K562 (cell line): ENCODE measurements around the gene LPCAT3. TPM values are rescaled to one million over a fixed set of nuclear protein-coding genes. Genes with fewer than 3 reads are reported as not detected.

ENCODE experiments used
- ATAC-seq: fragments of 200-7000 bp; cut with Tn5 transposase; 3 replicates; pipeline ENCODE4 v1.9.1; 2020; ENCODE audit warnings: moderate library complexity
- BruUV-seq: library from RNA; stranded (reverse); fragments of 400-500 nt; replicated peaks from 2 replicates; lab custom pipeline; 2021; lab: Mats Ljungman, UMichigan
- CTCF ChIA-PET: fragments of 300-600 bp; formaldehyde crosslinking; extraction: SDS; loops from one replicate; lab custom pipeline; 2021; ENCODE audit warnings: low intra/inter-chr PET ratio; lab: Yijun Ruan, JAX
- POLR2A ChIA-PET: fragments of 300-600, 350-650 bp; sonication (Branson Sonifier 250); formaldehyde crosslinking; extraction: SDS; loops from one replicate; lab custom pipeline; 2021; ENCODE audit warnings: antibody characterized with exemption, inconsistent platforms; lab: Yijun Ruan, JAX
- DNase-seq, 4 experiments: peaks; one replicate each; pipeline versions ENCODE4 v3.0.0 to v3.0.0-alpha.2; 2011 to 2018; ENCODE audit warnings: low spot score in 3 of 4, mixed read lengths in 3 of 4; ENCODE audit errors: extremely low read depth in 1 of 4
- FAIRE-seq: peaks from 2 replicates; lab custom pipeline; 2011; peaks lifted over from hg19 to GRCh38; lab: Jason Lieb, UNC
- H2AFZ ChIP-seq: 2 replicates; pipeline ENCODE4 v1.6.0; 2011; ENCODE audit warnings: low read depth, low read length, control low read depth, inconsistent platforms
- H3K27ac ChIP-seq: fragments of 200-600 bp; 3 replicates; pipeline ENCODE4 v1.8.0; 2011; ENCODE audit warnings: low read depth, mild to moderate bottlenecking, control low read depth, inconsistent platforms, low read length, moderate library complexity, mixed read lengths; ENCODE audit errors: extremely low read depth
- H3K27me3 ChIP-seq, 2 experiments: fragments of 300-600 bp in 1 of 2; 2 replicates in 1 of 2; 3 replicates in 1 of 2; pipeline versions ENCODE4 v1.6.0 to v1.8.0; 2011; ENCODE audit warnings: inconsistent platforms in 2 of 2, low read length in 2 of 2, mild to moderate bottlenecking in 1 of 2, mixed read lengths in 1 of 2, moderate library complexity in 1 of 2; ENCODE audit not compliant: control insufficient read depth in 2 of 2, insufficient read depth in 2 of 2
- H3K36me3 ChIP-seq: fragments of 300-600 bp; 3 replicates; pipeline ENCODE4 v1.8.0; 2011; ENCODE audit warnings: mild to moderate bottlenecking, low read length, inconsistent platforms; ENCODE audit not compliant: control insufficient read depth, insufficient read depth
- H3K4me1 ChIP-seq, 2 experiments: fragments of 200-600 bp in 1 of 2; replicated peaks in 1 of 2; 2 replicates in 1 of 2; 3 replicates in 1 of 2; pipeline versions ENCODE4 v1.5.1 to v1.8.0; 2011; ENCODE audit warnings: inconsistent platforms in 2 of 2, low read length in 2 of 2, mild to moderate bottlenecking in 1 of 2, mixed read lengths in 1 of 2, moderate library complexity in 1 of 2; ENCODE audit not compliant: control insufficient read depth in 2 of 2, insufficient read depth in 2 of 2
- H3K4me2 ChIP-seq: 2 replicates; pipeline ENCODE4 v1.6.1; 2011; ENCODE audit warnings: low read length, control low read depth, inconsistent platforms, mixed read lengths; ENCODE audit not compliant: insufficient read depth
- H3K4me3 ChIP-seq: fragments of 200-600 bp; sonication (generic), shearing (Covaris generic); 2 replicates; pipeline ENCODE4 v1.5.1; 2016; ENCODE audit warnings: control low read depth, inconsistent platforms
- H3K79me2 ChIP-seq: fragments of 200-600 bp; 3 replicates; pipeline ENCODE4 v1.8.0; 2011; ENCODE audit warnings: low read length, inconsistent platforms; ENCODE audit not compliant: control insufficient read depth, insufficient read depth
- H3K9ac ChIP-seq, 2 experiments: 2 replicates each; pipeline versions ENCODE4 v1.6.0 to v1.6.1; 2011; ENCODE audit warnings: low read depth in 2 of 2, low read length in 2 of 2, control low read depth in 1 of 2, inconsistent platforms in 1 of 2, mild to moderate bottlenecking in 1 of 2, mixed read lengths in 1 of 2; ENCODE audit not compliant: insufficient read depth in 1 of 2
- H3K9me1 ChIP-seq: one replicate; pipeline ENCODE4 v1.6.0; 2011; ENCODE audit warnings: inconsistent platforms, mild to moderate bottlenecking, low read length, moderate library complexity; ENCODE audit not compliant: control insufficient read depth, insufficient read depth
- H3K9me3 ChIP-seq: replicated peaks from 2 replicates; pipeline ENCODE4 v1.5.1; 2011; ENCODE audit warnings: low read depth, low read length, inconsistent platforms; ENCODE audit not compliant: control insufficient read depth, insufficient read depth
- H4K20me1 ChIP-seq: replicated peaks from 2 replicates; pipeline ENCODE4 v1.6.1; 2011; ENCODE audit warnings: low read length, inconsistent platforms, mixed read lengths; ENCODE audit not compliant: control insufficient read depth, insufficient read depth
- FOS ChIP-seq: IDR thresholded peaks from 3 replicates; pipeline ENCODE4 v1.6.1; 2011; ENCODE audit not compliant: insufficient read length; ENCODE audit errors: extremely low read depth
- FOXP1 ChIP-seq: sonication (generic); formaldehyde crosslinking; IDR thresholded peaks from 2 replicates; pipeline ENCODE4 v1.8.0; 2022; ENCODE audit warnings: mild to moderate bottlenecking, missing genetic modification reagents
- MTA3 ChIP-seq: fragments of 450-650 bp; formaldehyde crosslinking; IDR thresholded peaks from 2 replicates; pipeline ENCODE4 v1.6.1; 2017; ENCODE audit warnings: mild to moderate bottlenecking, borderline replicate concordance
- NFXL1 ChIP-seq: fragments of 450-650 bp; formaldehyde crosslinking; IDR thresholded peaks from 2 replicates; pipeline ENCODE4 v1.4.0; 2021; ENCODE audit warnings: mild to moderate bottlenecking
- PRMT5 ChIP-seq: sonication (generic); formaldehyde crosslinking; IDR thresholded peaks from 2 replicates; pipeline ENCODE4 v1.5.0; 2020; ENCODE audit warnings: missing genetic modification reagents
- ZC3H11A ChIP-seq: IDR thresholded peaks from 2 replicates; pipeline ENCODE4 v1.6.1; 2012; ENCODE audit warnings: low read depth, low read length, improper control_type of control experiment
- WGBS: fragments of 100-300 bp; shearing (Covaris generic); methylation state at CpG from one replicate; pipeline ENCODE4 v1.1.6; 2016; ENCODE audit warnings: low coverage, mixed read lengths; ENCODE audit not compliant: insufficient coverage; ENCODE audit errors: missing lambda C conversion rate; 5-methylcytosine and 5-hydroxymethylcytosine counted together
- in situ Hi-C: fragments of 300-500 bp; cut with MboI; formaldehyde crosslinking; loops from 4 replicates; pipeline ENCODE4 v1.15.0; 2018; ENCODE audit warnings: inconsistent platforms, mixed read lengths
- intact Hi-C: fragments of 100-400 bp; cut with micrococcal nuclease; formaldehyde crosslinking; loops from 2 replicates; pipeline ENCODE4 v1.14.2; 2022
- polyA plus RNA-seq, 8 experiments: library from polyadenylated mRNA; depleted of rRNA in 4 of 8; stranded (reverse) in 5 of 8; unstranded in 3 of 8; fragments of >200 nt; fragmentation: Nextera tagmentation in 2 of 8; fragmentation: Illumina TruSeq in 1 of 8; extraction: Ambion mirVana in 2 of 8; extraction: Trizol in 1 of 8; gene quantifications; 2 replicates each; pipeline versions ENCODE4 v1.2.1 to v1.2.3, GENCODE V29; 2011 to 2014; ENCODE audit warnings: inconsistent platforms in 1 of 8, missing spikeins in 1 of 8
- total RNA-seq, 7 experiments: library from RNA; depleted of rRNA in 6 of 7; stranded (reverse); fragments of >200 nt in 6 of 7; fragmentation: Illumina TruSeq in 2 of 7; extraction: Trizol in 2 of 7; gene quantifications; 2 replicates each; pipeline versions ENCODE4 v1.2.1 to v1.2.3, GENCODE V29; 2011 to 2021; ENCODE audit warnings: low replicate concordance in 1 of 7
- TF ChIP-seq, protein P1 (sequence below): fragments of 250-450 bp; sonication (Bioruptor Pico); IDR thresholded peaks from 2 replicates; pipeline ENCODE4 v1.8.0; 2022; ENCODE audit warnings: moderate library complexity, mild to moderate bottlenecking, inconsistent platforms
- TF ChIP-seq, protein P2 (sequence below): IDR thresholded peaks from 3 replicates; pipeline ENCODE4 v1.6.1; 2011; ENCODE audit warnings: borderline replicate concordance, mild to moderate bottlenecking, moderate library complexity; ENCODE audit not compliant: insufficient read length; ENCODE audit errors: extremely low read depth
- TF ChIP-seq, protein P3 (sequence below): fragments of 450-650 bp; IDR thresholded peaks from 2 replicates; pipeline ENCODE4 v1.6.1; 2017; ENCODE audit warnings: antibody characterized with exemption, mild to moderate bottlenecking

Gene LPCAT3
- total and polyA plus RNA-seq, 9 of the 15 experiments (the other 6 are each of a cell fraction or from before 2014, with no cell fraction given): 4.9 to 52.5 (median 25.3) TPM

DNA sequence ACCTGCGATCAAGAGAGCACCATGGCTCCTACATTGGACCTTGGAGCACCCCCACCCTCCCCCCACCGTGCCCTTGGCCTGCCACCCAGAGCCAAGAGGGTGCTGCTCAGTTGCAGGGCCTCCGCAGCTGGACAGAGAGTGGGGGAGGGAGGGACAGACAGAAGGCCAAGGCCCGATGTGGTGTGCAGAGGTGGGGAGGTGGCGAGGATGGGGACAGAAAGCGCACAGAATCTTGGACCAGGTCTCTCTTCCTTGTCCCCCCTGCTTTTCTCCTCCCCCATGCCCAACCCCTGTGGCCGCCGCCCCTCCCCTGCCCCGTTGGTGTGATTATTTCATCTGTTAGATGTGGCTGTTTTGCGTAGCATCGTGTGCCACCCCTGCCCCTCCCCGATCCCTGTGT lies 76.5 kb downstream of the LPCAT3 start:
- DNase-seq (no peak), FAIRE-seq (no peak), ATAC-seq (no peak)
- no peak overlapping the region for H3K4me3 ChIP-seq
- H3K9ac ChIP-seq: peak overlapping the region in 1 of 2 experiments; percentile 47; a peak in 1 of 4 replicates
- no peaks in the 10 kb centered on the region for H3K27me3 ChIP-seq
- peaks cover 43% of the 10 kb centered on the region; the same call in 2 of the 3 replicates for H3K36me3 ChIP-seq
- no peak overlapping the region for H3K4me2 ChIP-seq
- ChIA-PET CTCF (no interaction called here), POLR2A (no interaction called here)
- H2AFZ ChIP-seq: no peak overlapping the region
- intact Hi-C loops: loop anchor here (5.0 kb wide), 1 partner anchor 74 kb away; the partner anchor contains the start of gene TPI1
- peaks cover 13% of the 10 kb centered on the region for H3K79me2 ChIP-seq
- H3K4me1 ChIP-seq: peaks cover 21 to 67% of the 10 kb centered on the region in 2 experiments
- TF ChIP-seq, protein P1, sequence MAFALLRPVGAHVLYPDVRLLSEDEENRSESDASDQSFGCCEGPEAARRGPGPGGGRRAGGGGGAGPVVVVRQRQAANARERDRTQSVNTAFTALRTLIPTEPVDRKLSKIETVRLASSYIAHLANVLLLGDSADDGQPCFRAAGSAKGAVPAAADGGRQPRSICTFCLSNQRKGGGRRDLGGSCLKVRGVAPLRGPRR (CRISPR knock-in tag): no peak
- TF ChIP-seq ZC3H11A (no peak), PRMT5 (CRISPR knock-in tag) (no peak), FOXP1 (CRISPR knock-in tag) (no peak), NFXL1 (CRISPR knock-in tag) (no peak), FOS (no peak), MTA3 (no peak)
- TF ChIP-seq, protein P2, sequence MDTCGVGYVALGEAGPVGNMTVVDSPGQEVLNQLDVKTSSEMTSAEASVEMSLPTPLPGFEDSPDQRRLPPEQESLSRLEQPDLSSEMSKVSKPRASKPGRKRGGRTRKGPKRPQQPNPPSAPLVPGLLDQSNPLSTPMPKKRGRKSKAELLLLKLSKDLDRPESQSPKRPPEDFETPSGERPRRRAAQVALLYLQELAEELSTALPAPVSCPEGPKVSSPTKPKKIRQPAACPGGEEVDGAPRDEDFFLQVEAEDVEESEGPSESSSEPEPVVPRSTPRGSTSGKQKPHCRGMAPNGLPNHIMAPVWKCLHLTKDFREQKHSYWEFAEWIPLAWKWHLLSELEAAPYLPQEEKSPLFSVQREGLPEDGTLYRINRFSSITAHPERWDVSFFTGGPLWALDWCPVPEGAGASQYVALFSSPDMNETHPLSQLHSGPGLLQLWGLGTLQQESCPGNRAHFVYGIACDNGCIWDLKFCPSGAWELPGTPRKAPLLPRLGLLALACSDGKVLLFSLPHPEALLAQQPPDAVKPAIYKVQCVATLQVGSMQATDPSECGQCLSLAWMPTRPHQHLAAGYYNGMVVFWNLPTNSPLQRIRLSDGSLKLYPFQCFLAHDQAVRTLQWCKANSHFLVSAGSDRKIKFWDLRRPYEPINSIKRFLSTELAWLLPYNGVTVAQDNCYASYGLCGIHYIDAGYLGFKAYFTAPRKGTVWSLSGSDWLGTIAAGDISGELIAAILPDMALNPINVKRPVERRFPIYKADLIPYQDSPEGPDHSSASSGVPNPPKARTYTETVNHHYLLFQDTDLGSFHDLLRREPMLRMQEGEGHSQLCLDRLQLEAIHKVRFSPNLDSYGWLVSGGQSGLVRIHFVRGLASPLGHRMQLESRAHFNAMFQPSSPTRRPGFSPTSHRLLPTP: no peak
- TF ChIP-seq, protein P3, sequence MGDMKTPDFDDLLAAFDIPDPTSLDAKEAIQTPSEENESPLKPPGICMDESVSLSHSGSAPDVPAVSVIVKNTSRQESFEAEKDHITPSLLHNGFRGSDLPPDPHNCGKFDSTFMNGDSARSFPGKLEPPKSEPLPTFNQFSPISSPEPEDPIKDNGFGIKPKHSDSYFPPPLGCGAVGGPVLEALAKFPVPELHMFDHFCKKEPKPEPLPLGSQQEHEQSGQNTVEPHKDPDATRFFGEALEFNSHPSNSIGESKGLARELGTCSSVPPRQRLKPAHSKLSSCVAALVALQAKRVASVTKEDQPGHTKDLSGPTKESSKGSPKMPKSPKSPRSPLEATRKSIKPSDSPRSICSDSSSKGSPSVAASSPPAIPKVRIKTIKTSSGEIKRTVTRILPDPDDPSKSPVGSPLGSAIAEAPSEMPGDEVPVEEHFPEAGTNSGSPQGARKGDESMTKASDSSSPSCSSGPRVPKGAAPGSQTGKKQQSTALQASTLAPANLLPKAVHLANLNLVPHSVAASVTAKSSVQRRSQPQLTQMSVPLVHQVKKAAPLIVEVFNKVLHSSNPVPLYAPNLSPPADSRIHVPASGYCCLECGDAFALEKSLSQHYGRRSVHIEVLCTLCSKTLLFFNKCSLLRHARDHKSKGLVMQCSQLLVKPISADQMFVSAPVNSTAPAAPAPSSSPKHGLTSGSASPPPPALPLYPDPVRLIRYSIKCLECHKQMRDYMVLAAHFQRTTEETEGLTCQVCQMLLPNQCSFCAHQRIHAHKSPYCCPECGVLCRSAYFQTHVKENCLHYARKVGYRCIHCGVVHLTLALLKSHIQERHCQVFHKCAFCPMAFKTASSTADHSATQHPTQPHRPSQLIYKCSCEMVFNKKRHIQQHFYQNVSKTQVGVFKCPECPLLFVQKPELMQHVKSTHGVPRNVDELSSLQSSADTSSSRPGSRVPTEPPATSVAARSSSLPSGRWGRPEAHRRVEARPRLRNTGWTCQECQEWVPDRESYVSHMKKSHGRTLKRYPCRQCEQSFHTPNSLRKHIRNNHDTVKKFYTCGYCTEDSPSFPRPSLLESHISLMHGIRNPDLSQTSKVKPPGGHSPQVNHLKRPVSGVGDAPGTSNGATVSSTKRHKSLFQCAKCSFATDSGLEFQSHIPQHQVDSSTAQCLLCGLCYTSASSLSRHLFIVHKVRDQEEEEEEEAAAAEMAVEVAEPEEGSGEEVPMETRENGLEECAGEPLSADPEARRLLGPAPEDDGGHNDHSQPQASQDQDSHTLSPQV: no peak
- WGBS: 88% methylated on average over 4 of the region's 12 CpGs
- H4K20me1 ChIP-seq: no peaks in the 10 kb centered on the region
- H3K27ac ChIP-seq: no peak overlapping the region
- in situ Hi-C loops: loop anchor here (5.0 kb wide), 1 partner anchor 74 kb away; the partner anchor contains the start of gene TPI1
- no peaks in the 10 kb centered on the region for H3K9me1 ChIP-seq
- BruUV-seq: no TSS peak
- no peaks in the 10 kb centered on the region for H3K9me3 ChIP-seq
